Endodermal cell (in vitro differentiated cells): ENCODE results near the gene FDX2. TPM values are rescaled to one million over a fixed set of nuclear protein-coding genes. Genes with fewer than 3 reads are reported as not detected.
A peak's percentile ranks its signal among the peaks of the same experiment; 100 is the strongest.

Experiments used
- DNase-seq: peaks from one replicate; pipeline ENCODE4 v3.0.0-alpha.2; 2017
- H3K27ac ChIP-seq: 2 replicates; pipeline ENCODE4 v1.5.1; 2013; ENCODE audit warnings: mild to moderate bottlenecking, low read depth, low read length, moderate library complexity
- H3K27me3 ChIP-seq: 2 replicates; pipeline ENCODE4 v1.6.1; 2013; ENCODE audit warnings: mild to moderate bottlenecking, low read length, moderate library complexity; ENCODE audit not compliant: insufficient read depth, control insufficient read depth, poor library complexity, severe bottlenecking
- H3K36me3 ChIP-seq: 2 replicates; pipeline ENCODE4 v1.7.0; 2013; ENCODE audit warnings: mild to moderate bottlenecking, low read length, moderate library complexity; ENCODE audit not compliant: control insufficient read depth, insufficient read depth
- H3K4me1 ChIP-seq: one replicate; pipeline ENCODE4 v1.7.0; 2013; ENCODE audit warnings: low read length; ENCODE audit not compliant: control insufficient read depth, insufficient read depth
- H3K4me3 ChIP-seq: 2 replicates; pipeline ENCODE4 v1.5.1; 2013; ENCODE audit warnings: mild to moderate bottlenecking, low read length, moderate library complexity
- H3K9ac ChIP-seq: 2 replicates; pipeline ENCODE4 v1.6.1; 2013; ENCODE audit warnings: mild to moderate bottlenecking, low read length, moderate library complexity; ENCODE audit not compliant: poor library complexity, severe bottlenecking; ENCODE audit errors: extremely low read depth
- H3K9me3 ChIP-seq: 2 replicates; pipeline ENCODE4 v1.6.1; 2013; ENCODE audit warnings: mild to moderate bottlenecking, low read length, moderate library complexity; ENCODE audit not compliant: control insufficient read depth
- H3K27ac Mint-ChIP-seq: 2 replicates; pipeline ENCODE4 v1.8.0; 2020; ENCODE audit warnings: mixed read lengths
- H3K27me3 Mint-ChIP-seq: 2 replicates; pipeline ENCODE4 v1.8.0; 2021; ENCODE audit warnings: mild to moderate bottlenecking, mixed read lengths; ENCODE audit not compliant: insufficient read depth
- H3K36me3 Mint-ChIP-seq: 2 replicates; pipeline ENCODE4 v1.8.0; 2020; ENCODE audit warnings: low read depth, mixed read lengths
- H3K4me1 Mint-ChIP-seq: 2 replicates; pipeline ENCODE4 v1.8.0; 2020; ENCODE audit warnings: mixed read lengths
- H3K4me3 Mint-ChIP-seq: 2 replicates; pipeline ENCODE4 v1.8.0; 2020; ENCODE audit warnings: mild to moderate bottlenecking, moderate library complexity, mixed read lengths
- H3K9me3 Mint-ChIP-seq: 2 replicates; pipeline ENCODE4 v1.8.0; 2020; ENCODE audit warnings: mild to moderate bottlenecking, mixed read lengths
- CTCF ChIP-seq: fragments of 200-600 bp; sonication (generic); conservative IDR thresholded peaks from 2 replicates; pipeline ENCODE4 v1.5.0; 2021; ENCODE audit warnings: antibody characterized with exemption, mild to moderate bottlenecking
- whole genome bisulfite sequencing, 2 experiments: methylation state at CpG; one replicate each; pipeline versions ENCODE4 v1.1.5 to v1.1.7; 2013; ENCODE audit warnings: missing lambda C conversion rate in 2 of 2, mixed read lengths in 1 of 2; ENCODE audit not compliant: insufficient coverage in 1 of 2, insufficient read length in 1 of 2; 5-methylcytosine and 5-hydroxymethylcytosine counted together
- total RNA-seq, 2 donors: library from RNA; stranded (reverse); fragmentation: NEBNext Ultra II Directional in 1 of 2; extraction: Animal tissue kit (Norgen Biotek cat#: 25700) in 1 of 2; gene quantifications; 2 replicates in 1 of 2; 3 replicates in 1 of 2; pipeline ENCODE4 v1.2.1, GENCODE V29; 2021

The FDX2 gene
- total RNA-seq, 2 donors from 2014 or later: 23.2 to 25.9 TPM

GRCh38 chr19:10271543-10272086, 44.2 kb downstream of the FDX2 start:
- H3K4me1 Mint-ChIP-seq: no peaks in the 10 kb centered on the region
- DNase-seq: no peak
- peak overlapping the region; percentile 42 for H3K4me3 Mint-ChIP-seq
- no peaks in the 10 kb centered on the region for H3K36me3 Mint-ChIP-seq
- TF ChIP-seq CTCF: no peak
- no peak overlapping the region for H3K9ac ChIP-seq
- peaks cover 37% of the 10 kb centered on the region for H3K27me3 ChIP-seq
- H3K9me3 ChIP-seq: no peaks in the 10 kb centered on the region
- H3K4me1 ChIP-seq: no peaks in the 10 kb centered on the region
- H3K27me3 Mint-ChIP-seq: peaks cover 60% of the 10 kb centered on the region
- no peak overlapping the region for H3K4me3 ChIP-seq
- no peaks in the 10 kb centered on the region for H3K36me3 ChIP-seq
- H3K27ac Mint-ChIP-seq: no peak overlapping the region
- no peak overlapping the region for H3K27ac ChIP-seq
- WGBS, 2 experiments: 79 to 83% methylated on average over 10 to 12 of the region's 12 CpGs
- H3K9me3 Mint-ChIP-seq: no peaks in the 10 kb centered on the region

DNA sequence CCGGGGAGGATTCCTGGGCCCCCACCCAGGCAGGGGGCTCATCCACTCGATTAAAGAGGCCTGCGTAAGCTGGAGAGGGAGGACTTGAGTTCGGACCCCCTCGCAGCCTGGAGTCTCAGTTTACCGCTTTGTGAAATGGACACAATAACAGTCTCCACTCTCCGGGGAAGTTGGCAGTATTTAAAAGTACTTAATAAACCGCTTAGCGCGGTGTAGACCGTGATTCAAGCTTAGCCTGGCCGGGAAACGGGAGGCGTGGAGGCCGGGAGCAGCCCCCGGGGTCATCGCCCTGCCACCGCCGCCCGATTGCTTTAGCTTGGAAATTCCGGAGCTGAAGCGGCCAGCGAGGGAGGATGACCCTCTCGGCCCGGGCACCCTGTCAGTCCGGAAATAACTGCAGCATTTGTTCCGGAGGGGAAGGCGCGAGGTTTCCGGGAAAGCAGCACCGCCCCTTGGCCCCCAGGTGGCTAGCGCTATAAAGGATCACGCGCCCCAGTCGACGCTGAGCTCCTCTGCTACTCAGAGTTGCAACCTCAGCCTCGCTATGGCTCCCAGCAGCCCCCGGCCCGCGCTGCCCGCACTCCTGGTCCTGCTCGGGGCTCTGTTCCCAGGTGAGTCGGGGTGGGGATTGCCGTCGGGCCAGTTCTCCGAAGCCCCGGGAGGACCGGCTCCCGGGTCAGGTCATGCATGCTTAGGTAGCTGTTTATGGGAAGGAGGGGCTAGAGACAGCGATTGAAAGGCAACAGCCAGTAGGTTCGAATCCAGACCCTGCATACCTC, 45.0 kb downstream of the FDX2 start, which contains the start of gene ICAM1:
TSS of gene ICAM1 (plus strand) at position 505 of the 779 bp plus-strand sequence. CDS start at position 545, 40 bp downstream.
- H3K27me3 Mint-ChIP-seq: peaks cover 62% of the 10 kb centered on the region
- peaks cover 37% of the 10 kb centered on the region for H3K27me3 ChIP-seq
- H3K9me3 ChIP-seq: no peaks in the 10 kb centered on the region
- H3K4me3 Mint-ChIP-seq: peak within 1 kb of the TSS; percentile 42
- H3K9ac ChIP-seq: no peak within 1 kb of the TSS
- H3K4me1 Mint-ChIP-seq: no peaks in the 10 kb centered on the region
- 8 to 12% methylated on average over 48 to 51 of the region's 51 CpGs for WGBS, 2 experiments
- no peak within 1 kb of the TSS for H3K27ac ChIP-seq
- peak; percentile 41 for TF ChIP-seq CTCF
- H3K27ac Mint-ChIP-seq: no peak within 1 kb of the TSS
- no peaks in the 10 kb centered on the region for H3K36me3 ChIP-seq
- H3K4me1 ChIP-seq: no peaks in the 10 kb centered on the region
- H3K9me3 Mint-ChIP-seq: no peaks in the 10 kb centered on the region
- no peaks in the 10 kb centered on the region for H3K36me3 Mint-ChIP-seq
- H3K4me3 ChIP-seq: peak within 1 kb of the TSS; percentile 72
- DNase-seq: peak; percentile 90

GRCh38 chr19:10270180-10270615, 45.6 kb downstream of the FDX2 start:
- H3K27ac ChIP-seq: no peak overlapping the region
- H3K27ac Mint-ChIP-seq: no peak overlapping the region
- H3K36me3 ChIP-seq: no peaks in the 10 kb centered on the region
- H3K4me1 ChIP-seq: no peaks in the 10 kb centered on the region
- no peak for TF ChIP-seq CTCF
- DNase-seq: peak; percentile 64
- peaks cover 62% of the 10 kb centered on the region for H3K27me3 Mint-ChIP-seq
- H3K4me1 Mint-ChIP-seq: no peaks in the 10 kb centered on the region
- WGBS, 2 experiments: 24 to 27% methylated on average over 12 to 37 of the region's 37 CpGs
- no peaks in the 10 kb centered on the region for H3K9me3 Mint-ChIP-seq
- no peaks in the 10 kb centered on the region for H3K36me3 Mint-ChIP-seq
- H3K4me3 ChIP-seq: peak overlapping the region; percentile 72
- no peak overlapping the region for H3K9ac ChIP-seq
- H3K27me3 ChIP-seq: peaks cover 37% of the 10 kb centered on the region
- peak overlapping the region; percentile 42 for H3K4me3 Mint-ChIP-seq
- H3K9me3 ChIP-seq: no peaks in the 10 kb centered on the region
